Measurements from ENCODE around the gene LRP1B.

LRP1B gene

DNA sequence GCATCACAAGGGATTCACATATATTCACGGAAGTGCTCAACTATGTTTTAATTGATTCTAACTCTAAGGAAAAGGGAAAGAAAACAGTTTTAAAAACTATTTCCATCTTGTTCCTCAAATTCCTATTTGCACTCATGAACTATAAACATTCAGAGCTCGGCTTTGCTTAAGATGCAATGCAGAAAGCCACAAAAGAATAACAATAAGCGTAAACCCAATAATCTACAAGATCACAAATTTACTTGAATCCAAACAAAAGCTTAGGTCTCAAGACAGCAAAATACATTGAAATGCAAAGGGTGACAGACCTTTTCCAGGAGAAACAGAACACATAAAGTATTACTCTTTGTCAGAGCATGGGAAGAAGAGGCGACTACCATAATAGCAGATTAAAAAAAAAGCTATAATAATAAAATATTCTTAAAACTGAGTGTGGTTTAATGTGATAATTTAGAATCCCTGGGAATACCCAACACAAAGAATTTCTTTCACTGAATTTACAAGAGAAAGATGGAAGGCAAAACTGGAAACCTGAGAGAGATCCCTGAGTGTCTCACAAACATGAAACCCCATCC lies 1094.9 kb downstream of the LRP1B start:
- no peaks in the 10 kb centered on the region for H3K9me3 Mint-ChIP-seq
- TF ChIP-seq, protein P1, sequence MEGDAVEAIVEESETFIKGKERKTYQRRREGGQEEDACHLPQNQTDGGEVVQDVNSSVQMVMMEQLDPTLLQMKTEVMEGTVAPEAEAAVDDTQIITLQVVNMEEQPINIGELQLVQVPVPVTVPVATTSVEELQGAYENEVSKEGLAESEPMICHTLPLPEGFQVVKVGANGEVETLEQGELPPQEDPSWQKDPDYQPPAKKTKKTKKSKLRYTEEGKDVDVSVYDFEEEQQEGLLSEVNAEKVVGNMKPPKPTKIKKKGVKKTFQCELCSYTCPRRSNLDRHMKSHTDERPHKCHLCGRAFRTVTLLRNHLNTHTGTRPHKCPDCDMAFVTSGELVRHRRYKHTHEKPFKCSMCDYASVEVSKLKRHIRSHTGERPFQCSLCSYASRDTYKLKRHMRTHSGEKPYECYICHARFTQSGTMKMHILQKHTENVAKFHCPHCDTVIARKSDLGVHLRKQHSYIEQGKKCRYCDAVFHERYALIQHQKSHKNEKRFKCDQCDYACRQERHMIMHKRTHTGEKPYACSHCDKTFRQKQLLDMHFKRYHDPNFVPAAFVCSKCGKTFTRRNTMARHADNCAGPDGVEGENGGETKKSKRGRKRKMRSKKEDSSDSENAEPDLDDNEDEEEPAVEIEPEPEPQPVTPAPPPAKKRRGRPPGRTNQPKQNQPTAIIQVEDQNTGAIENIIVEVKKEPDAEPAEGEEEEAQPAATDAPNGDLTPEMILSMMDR (IDR thresholded peaks at IDR 0.05; ENCODE audit: unreplicated experiment in 3 of 3), result no peak
- no peaks in the 10 kb centered on the region for H3K27me3 Mint-ChIP-seq (ENCODE audit: low read depth)
- no peaks in the 10 kb centered on the region for H3K36me3 Mint-ChIP-seq (ENCODE audit: low read depth)
- no peaks in the 10 kb centered on the region for H3K4me1 Mint-ChIP-seq
- no peak overlapping the region for H3K4me3 Mint-ChIP-seq
- H3K27ac Mint-ChIP-seq, result no peak overlapping the region

DNA sequence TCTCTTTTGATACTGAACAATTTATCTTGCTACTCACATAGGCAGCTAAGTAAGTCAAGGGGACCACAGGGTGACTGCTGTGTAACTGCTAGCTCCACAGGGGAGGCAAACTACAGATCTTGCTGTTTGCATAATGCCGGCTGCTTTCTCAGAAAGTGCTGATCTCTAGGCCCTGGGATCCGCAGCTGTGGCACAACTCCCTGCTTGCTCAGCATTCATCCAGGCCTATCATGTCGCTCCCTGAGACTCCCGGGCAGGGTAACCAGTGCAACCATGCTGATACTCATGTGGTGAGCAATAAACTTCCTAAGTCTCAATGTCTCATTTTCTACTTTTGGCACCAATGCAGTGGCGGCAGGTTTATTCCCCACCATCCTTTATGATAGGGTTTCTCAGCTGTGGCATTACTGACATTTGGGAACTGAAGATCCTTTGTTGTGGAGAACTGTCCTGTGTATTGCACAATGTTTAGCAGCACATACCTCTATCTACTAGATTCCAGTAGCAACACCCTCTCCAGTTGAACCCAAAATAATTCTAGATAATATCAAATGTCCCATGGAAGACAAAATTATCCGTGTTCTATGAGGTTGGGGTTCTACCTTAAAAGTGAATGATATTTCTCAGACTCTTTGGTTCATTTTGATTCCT lies 1101.3 kb downstream of the LRP1B start:
- TF ChIP-seq, protein P1 (IDR thresholded peaks at IDR 0.05; ENCODE audit: unreplicated experiment in 3 of 3), result no peak
- H3K4me1 Mint-ChIP-seq, result no peaks in the 10 kb centered on the region
- no peak overlapping the region for H3K4me3 Mint-ChIP-seq
- H3K36me3 Mint-ChIP-seq (ENCODE audit: low read depth), result no peaks in the 10 kb centered on the region
- H3K27me3 Mint-ChIP-seq (ENCODE audit: low read depth), result no peaks in the 10 kb centered on the region
- H3K27ac Mint-ChIP-seq, result no peak overlapping the region
- no peaks in the 10 kb centered on the region for H3K9me3 Mint-ChIP-seq

DNA sequence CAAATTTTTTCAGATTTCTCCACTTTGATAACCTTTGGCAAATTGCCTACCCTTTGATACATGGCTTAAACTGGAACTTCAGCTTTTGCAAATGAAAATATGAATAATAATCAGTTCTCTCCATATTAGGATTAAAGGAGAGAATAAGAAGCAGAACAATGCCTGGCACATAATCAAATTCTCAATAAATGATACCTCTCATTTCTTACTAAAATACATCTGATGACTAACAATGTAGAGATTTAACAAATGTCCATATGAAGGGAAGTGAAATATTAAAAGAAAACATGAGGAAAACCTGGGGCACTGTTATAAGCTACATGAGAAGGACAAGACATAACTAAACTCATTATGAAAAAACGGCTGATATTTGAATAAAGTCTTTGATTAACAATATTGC lies 1103.6 kb downstream of the LRP1B start:
- Mint-ChIP-seq H3K4me3 (no peak overlapping the region), H3K36me3 (ENCODE audit: low read depth) (no peaks in the 10 kb centered on the region), H3K27me3 (ENCODE audit: low read depth) (no peaks in the 10 kb centered on the region), H3K9me3 (no peaks in the 10 kb centered on the region), H3K4me1 (no peaks in the 10 kb centered on the region), H3K27ac (no peak overlapping the region)
- TF ChIP-seq, protein P1 (IDR thresholded peaks at IDR 0.05; ENCODE audit: unreplicated experiment in 3 of 3), result no peak

DNA sequence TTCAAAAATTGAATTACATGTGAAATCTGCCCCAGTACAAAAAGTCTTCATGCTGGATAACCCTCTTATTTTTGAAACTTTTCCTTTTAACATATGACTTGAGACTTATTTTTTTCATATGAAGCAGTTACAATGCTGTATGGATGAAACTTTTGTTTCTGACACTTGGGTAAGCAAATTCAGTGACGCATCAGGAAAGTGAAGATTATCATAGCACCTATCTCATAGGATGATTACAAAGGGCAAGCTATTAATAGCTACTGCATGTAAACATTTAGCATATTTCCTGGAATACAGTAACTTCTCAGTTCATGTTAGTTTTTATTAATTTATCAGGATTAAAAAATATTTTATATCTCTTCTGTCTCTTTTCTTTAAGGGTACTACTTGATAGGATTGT lies 1109.2 kb downstream of the LRP1B start:
- TF ChIP-seq, protein P1 (IDR thresholded peaks at IDR 0.05; ENCODE audit: unreplicated experiment in 3 of 3), result no peak
- Mint-ChIP-seq H3K4me3 (no peak overlapping the region), H3K36me3 (ENCODE audit: low read depth) (no peaks in the 10 kb centered on the region), H3K9me3 (no peaks in the 10 kb centered on the region), H3K4me1 (no peaks in the 10 kb centered on the region), H3K27ac (no peak overlapping the region), H3K27me3 (ENCODE audit: low read depth) (no peaks in the 10 kb centered on the region)

DNA sequence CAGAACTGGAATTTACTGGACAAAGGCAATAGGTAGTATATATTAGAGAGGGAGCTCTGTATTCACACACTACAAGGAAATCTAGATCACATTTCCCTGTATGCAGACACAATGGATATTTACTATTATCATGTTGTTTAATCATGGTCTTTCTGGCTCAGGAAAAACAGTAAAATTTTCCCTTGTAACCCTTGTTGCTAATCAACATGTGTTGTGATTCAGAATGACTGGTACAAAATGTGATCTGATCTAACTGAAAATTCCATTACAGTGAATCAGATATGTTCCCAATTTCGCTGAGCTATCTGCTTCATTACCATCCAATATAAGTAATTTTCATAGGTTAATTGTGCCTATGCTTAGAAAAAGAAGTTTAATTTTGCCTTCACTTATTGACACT lies 1109.7 kb downstream of the LRP1B start:
- TF ChIP-seq, protein P1 (IDR thresholded peaks at IDR 0.05; ENCODE audit: unreplicated experiment in 3 of 3), result no peak
- no peaks in the 10 kb centered on the region for H3K9me3 Mint-ChIP-seq
- H3K4me1 Mint-ChIP-seq, result peaks cover 4% of the 10 kb centered on the region
- no peaks in the 10 kb centered on the region for H3K36me3 Mint-ChIP-seq (ENCODE audit: low read depth)
- H3K27ac Mint-ChIP-seq, result no peak overlapping the region
- no peaks in the 10 kb centered on the region for H3K27me3 Mint-ChIP-seq (ENCODE audit: low read depth)
- no peak overlapping the region for H3K4me3 Mint-ChIP-seq

DNA sequence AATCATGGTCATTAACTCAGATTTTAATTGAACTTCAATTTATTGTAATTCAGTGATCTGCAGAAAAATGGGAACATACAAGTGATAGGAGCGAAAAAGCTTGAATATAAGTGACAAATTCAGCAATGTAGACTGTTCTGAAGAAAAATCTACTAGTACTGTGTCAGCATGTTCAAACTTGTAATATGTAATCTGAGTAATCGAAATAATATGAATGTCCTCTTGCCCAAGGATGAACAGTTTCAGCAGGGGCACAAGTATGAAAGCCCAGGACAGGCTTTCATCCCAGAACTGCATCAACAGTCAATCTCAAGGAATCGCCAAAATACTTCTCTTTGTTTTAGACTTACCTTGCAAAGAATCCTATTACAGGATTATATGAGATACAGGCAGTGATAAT lies 1110.5 kb downstream of the LRP1B start:
- H3K36me3 Mint-ChIP-seq (ENCODE audit: low read depth), result no peaks in the 10 kb centered on the region
- H3K27me3 Mint-ChIP-seq (ENCODE audit: low read depth), result no peaks in the 10 kb centered on the region
- H3K9me3 Mint-ChIP-seq, result no peaks in the 10 kb centered on the region
- no peak overlapping the region for H3K27ac Mint-ChIP-seq
- H3K4me1 Mint-ChIP-seq, result peaks cover 11% of the 10 kb centered on the region
- no peak overlapping the region for H3K4me3 Mint-ChIP-seq
- TF ChIP-seq, protein P1 (IDR thresholded peaks at IDR 0.05; ENCODE audit: unreplicated experiment in 3 of 3), result no peak

Data from nephron (organoid).